CD14-positive monocyte (primary cell): ENCODE measurements around the gene PPT2. TPM values are rescaled to one million over a fixed set of nuclear protein-coding genes. Genes with fewer than 3 reads are reported as not detected.

Experiments used
- DNase-seq, 3 donors: peaks; one replicate each; pipeline ENCODE4 v3.0.0-alpha.2; 2011 to 2022
- H2AFZ ChIP-seq: 2 replicates; pipeline ENCODE4 v1.6.0; 2012; ENCODE audit warnings: mild to moderate bottlenecking, low read depth, low read length, inconsistent platforms; ENCODE audit not compliant: insufficient read depth, poor library complexity, severe bottlenecking
- H3K27ac ChIP-seq, 2 donors: 1 replicate in 1 of 2; 2 replicates in 1 of 2; pipeline ENCODE4 v1.5.1; 2012 to 2013; ENCODE audit warnings: low read length in 2 of 2, control low read depth in 1 of 2, inconsistent platforms in 1 of 2, low read depth in 1 of 2, mild to moderate bottlenecking in 1 of 2
- H3K27me3 ChIP-seq, 2 donors: one replicate each; pipeline versions ENCODE4 v1.6.0 to v1.6.1; 2011 to 2013; ENCODE audit warnings: low read length in 2 of 2; ENCODE audit not compliant: control insufficient read depth in 2 of 2, insufficient read depth in 2 of 2
- H3K36me3 ChIP-seq, 2 donors: replicated peaks in 1 of 2; 1 replicate in 1 of 2; 2 replicates in 1 of 2; pipeline versions ENCODE4 v1.5.1 to v1.6.1; 2012 to 2013; ENCODE audit warnings: low read length in 2 of 2, control low read depth in 1 of 2, inconsistent platforms in 1 of 2, mild to moderate bottlenecking in 1 of 2; ENCODE audit not compliant: insufficient read depth in 2 of 2, control insufficient read depth in 1 of 2
- H3K4me1 ChIP-seq, 2 donors: 1 replicate in 1 of 2; 2 replicates in 1 of 2; pipeline versions ENCODE4 v1.5.1 to v1.6.1; 2012 to 2013; ENCODE audit warnings: low read length in 2 of 2, control low read depth in 1 of 2, inconsistent platforms in 1 of 2, mild to moderate bottlenecking in 1 of 2, moderate library complexity in 1 of 2; ENCODE audit not compliant: insufficient read depth in 2 of 2, control insufficient read depth in 1 of 2
- H3K4me2 ChIP-seq: replicated peaks from 2 replicates; pipeline ENCODE3; 2012; ENCODE audit warnings: low read length, moderate library complexity, mild to moderate bottlenecking; ENCODE audit not compliant: poor library complexity, severe bottlenecking; ENCODE audit errors: extremely low read depth
- H3K4me3 ChIP-seq, 3 experiments: fragments of 200-600 bp in 1 of 3; sonication (generic) in 1 of 3; replicated peaks in 1 of 3; 1 replicate in 2 of 3; 2 replicates in 1 of 3; pipeline ENCODE4 v1.5.1; 2011 to 2013; ENCODE audit warnings: low read length in 3 of 3, mild to moderate bottlenecking in 3 of 3, control low read depth in 2 of 3, low read depth in 2 of 3, inconsistent platforms in 1 of 3, moderate library complexity in 1 of 3
- H3K79me2 ChIP-seq: 2 replicates; pipeline ENCODE4 v1.6.0; 2012; ENCODE audit warnings: mild to moderate bottlenecking, control low read depth, inconsistent platforms, low read length, moderate library complexity; ENCODE audit not compliant: insufficient read depth
- H3K9ac ChIP-seq: 2 replicates; pipeline ENCODE4 v1.6.0; 2017; ENCODE audit warnings: low read length, mild to moderate bottlenecking; ENCODE audit not compliant: insufficient read depth, poor library complexity, severe bottlenecking
- H3K9me3 ChIP-seq, 2 donors: replicated peaks in 1 of 2; 1 replicate in 1 of 2; 2 replicates in 1 of 2; pipeline versions ENCODE4 v1.5.1 to v1.6.1; 2012 to 2013; ENCODE audit warnings: low read length in 2 of 2, control low read depth in 1 of 2; ENCODE audit not compliant: control insufficient read depth in 1 of 2, insufficient read depth in 1 of 2
- H4K20me1 ChIP-seq: 2 replicates; pipeline ENCODE4 v1.6.0; 2012; ENCODE audit warnings: mild to moderate bottlenecking, low read length, control low read depth, moderate library complexity; ENCODE audit not compliant: insufficient read depth
- H3K27ac Mint-ChIP-seq, 7 donors: one replicate each; pipeline ENCODE4 v1.8.0; 2020; ENCODE audit warnings: mild to moderate bottlenecking in 7 of 7, mixed read lengths in 7 of 7, moderate library complexity in 6 of 7, inconsistent platforms in 2 of 7
- H3K27me3 Mint-ChIP-seq, 3 donors: one replicate each; pipeline ENCODE4 v1.8.0; 2021 to 2022; ENCODE audit warnings: low read depth in 3 of 3, mild to moderate bottlenecking in 3 of 3, mixed read lengths in 3 of 3, moderate library complexity in 3 of 3, inconsistent platforms in 1 of 3
- H3K36me3 Mint-ChIP-seq, 2 donors: one replicate each; pipeline ENCODE4 v1.8.0; 2020; ENCODE audit warnings: mixed read lengths in 2 of 2, inconsistent platforms in 1 of 2, mild to moderate bottlenecking in 1 of 2
- H3K4me1 Mint-ChIP-seq: one replicate; pipeline ENCODE4 v1.8.0; 2020; ENCODE audit warnings: mild to moderate bottlenecking, mixed read lengths
- H3K4me3 Mint-ChIP-seq, 2 donors: one replicate each; pipeline ENCODE4 v1.8.0; 2020; ENCODE audit warnings: mild to moderate bottlenecking in 2 of 2, mixed read lengths in 2 of 2, moderate library complexity in 1 of 2
- H3K9me3 Mint-ChIP-seq, 7 donors: one replicate each; pipeline ENCODE4 v1.8.0; 2020 to 2022; ENCODE audit warnings: mixed read lengths in 7 of 7, mild to moderate bottlenecking in 6 of 7, moderate library complexity in 6 of 7, inconsistent platforms in 2 of 7
- WGBS: methylation state at CpG from one replicate; pipeline ENCODE4 v1.1.5; 2013; ENCODE audit warnings: missing lambda C conversion rate; ENCODE audit not compliant: insufficient coverage; 5-methylcytosine and 5-hydroxymethylcytosine counted together
- intact Hi-C, 2 donors: fragments of 100-400 bp; cut with micrococcal nuclease; formaldehyde crosslinking; loops; one replicate each; pipeline versions ENCODE4 v1.15.0 to v1.15.1; 2023
- polyA plus RNA-seq, 3 donors: library from polyadenylated mRNA; depleted of rRNA in 1 of 3; unstranded in 2 of 3; stranded (reverse) in 1 of 3; fragments of 300-500 nt in 2 of 3; fragments of >200 nt in 1 of 3; fragmentation: Illumina TruSeq in 2 of 3; gene quantifications; 1 replicate in 2 of 3; 2 replicates in 1 of 3; pipeline ENCODE4 v1.2.3, GENCODE V29; 2012 to 2021
- TF ChIP-seq, protein P1 (sequence below): fragments of 200-600 bp; IDR thresholded peaks from one replicate; pipeline ENCODE4 v1.8.0; 2022; ENCODE audit warnings: antibody characterized with exemption, mild to moderate bottlenecking

The PPT2 gene
- polyA plus RNA-seq, 3 donors: 1.4 to 4.0 (median 1.8) TPM

DNA sequence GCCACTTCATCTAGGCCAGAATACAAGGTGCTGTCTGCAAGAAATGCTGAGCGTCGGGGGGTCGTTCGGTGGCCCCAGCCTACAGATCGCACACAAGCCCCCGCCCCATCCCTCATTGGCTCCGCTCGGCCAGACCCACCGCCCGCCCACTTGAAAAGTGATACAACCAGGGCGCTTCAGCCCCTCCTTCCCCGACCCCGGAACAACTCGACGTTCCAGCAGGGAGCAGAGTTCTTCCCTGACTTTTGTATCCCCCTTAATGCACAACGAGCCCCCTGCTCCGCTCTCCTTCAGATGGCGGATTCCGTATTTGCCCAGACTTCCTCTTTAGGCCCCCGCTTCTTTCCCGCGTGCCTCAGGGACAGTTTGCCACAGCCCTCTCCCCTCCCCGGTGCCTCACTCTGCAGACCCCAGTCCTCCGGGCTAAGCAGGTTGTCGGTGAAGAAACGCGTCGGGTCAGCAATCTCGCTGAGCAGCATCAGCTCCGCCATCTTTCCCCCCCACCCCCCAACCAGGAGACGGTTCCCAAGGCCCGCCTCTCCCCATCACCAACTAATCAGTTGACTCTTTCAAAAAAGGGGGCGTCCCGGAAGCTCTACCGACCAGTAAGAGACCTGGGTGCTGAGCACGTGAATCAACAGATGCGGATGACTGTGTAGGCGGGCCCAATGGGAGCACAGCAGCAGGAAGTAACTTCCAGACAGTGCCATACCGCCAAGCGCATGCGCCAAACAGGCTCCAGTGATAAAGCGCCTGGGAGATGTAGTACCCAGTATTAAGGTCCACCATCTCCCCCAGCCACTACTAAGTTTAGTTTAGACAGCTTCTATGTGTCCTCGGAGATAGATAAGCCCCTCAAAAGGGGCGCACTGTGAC lies 26.0 kb upstream of the PPT2 start, which contains the start of gene ATF6B:
ATF6B (minus strand) TSS at position 530 of the 876 bp plus-strand sequence; CDS start at position 491, 39 bp downstream.
- peaks cover 0 to 2% (median 0%) of the 10 kb centered on the region in 7 donors for H3K9me3 Mint-ChIP-seq
- Histone ChIP-seq H4K20me1 (peaks cover 9% of the 10 kb centered on the region), H3K27me3 (no peaks in the 10 kb centered on the region), H2AFZ (peak within 1 kb of the TSS; percentile 90), H3K9me3 (no peaks in the 10 kb centered on the region), H3K79me2 (peaks cover 51% of the 10 kb centered on the region), H3K27ac (peak within 1 kb of the TSS; percentile 57 to 98), H3K4me3 (peak within 1 kb of the TSS; percentile 89 to 100 (median 94)), H3K4me2 (peak within 1 kb of the TSS; percentile 88), H3K9ac (peak within 1 kb of the TSS; percentile 94), H3K36me3 (peaks cover 27 to 40% of the 10 kb centered on the region in 2 donors), H3K4me1 (peaks cover 34 to 46% of the 10 kb centered on the region in 2 donors)
- peak within 1 kb of the TSS; percentile 96 to 98 (median 97) for H3K27ac Mint-ChIP-seq
- intact Hi-C loops: no loop called here
- TF ChIP-seq, protein P1, sequence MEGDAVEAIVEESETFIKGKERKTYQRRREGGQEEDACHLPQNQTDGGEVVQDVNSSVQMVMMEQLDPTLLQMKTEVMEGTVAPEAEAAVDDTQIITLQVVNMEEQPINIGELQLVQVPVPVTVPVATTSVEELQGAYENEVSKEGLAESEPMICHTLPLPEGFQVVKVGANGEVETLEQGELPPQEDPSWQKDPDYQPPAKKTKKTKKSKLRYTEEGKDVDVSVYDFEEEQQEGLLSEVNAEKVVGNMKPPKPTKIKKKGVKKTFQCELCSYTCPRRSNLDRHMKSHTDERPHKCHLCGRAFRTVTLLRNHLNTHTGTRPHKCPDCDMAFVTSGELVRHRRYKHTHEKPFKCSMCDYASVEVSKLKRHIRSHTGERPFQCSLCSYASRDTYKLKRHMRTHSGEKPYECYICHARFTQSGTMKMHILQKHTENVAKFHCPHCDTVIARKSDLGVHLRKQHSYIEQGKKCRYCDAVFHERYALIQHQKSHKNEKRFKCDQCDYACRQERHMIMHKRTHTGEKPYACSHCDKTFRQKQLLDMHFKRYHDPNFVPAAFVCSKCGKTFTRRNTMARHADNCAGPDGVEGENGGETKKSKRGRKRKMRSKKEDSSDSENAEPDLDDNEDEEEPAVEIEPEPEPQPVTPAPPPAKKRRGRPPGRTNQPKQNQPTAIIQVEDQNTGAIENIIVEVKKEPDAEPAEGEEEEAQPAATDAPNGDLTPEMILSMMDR: no peak
- DNase-seq: peak; percentile 99 to 100 (median 100)
- H3K27me3 Mint-ChIP-seq: peaks cover 0 to 2% (median 1%) of the 10 kb centered on the region in 3 donors
- H3K4me3 Mint-ChIP-seq: peak within 1 kb of the TSS; percentile 96 to 97
- peaks cover 39% of the 10 kb centered on the region for H3K4me1 Mint-ChIP-seq
- WGBS: under 1% methylated on average over 42 of the region's 44 CpGs
- H3K36me3 Mint-ChIP-seq: peaks cover 26 to 34% of the 10 kb centered on the region in 2 donors

DNA sequence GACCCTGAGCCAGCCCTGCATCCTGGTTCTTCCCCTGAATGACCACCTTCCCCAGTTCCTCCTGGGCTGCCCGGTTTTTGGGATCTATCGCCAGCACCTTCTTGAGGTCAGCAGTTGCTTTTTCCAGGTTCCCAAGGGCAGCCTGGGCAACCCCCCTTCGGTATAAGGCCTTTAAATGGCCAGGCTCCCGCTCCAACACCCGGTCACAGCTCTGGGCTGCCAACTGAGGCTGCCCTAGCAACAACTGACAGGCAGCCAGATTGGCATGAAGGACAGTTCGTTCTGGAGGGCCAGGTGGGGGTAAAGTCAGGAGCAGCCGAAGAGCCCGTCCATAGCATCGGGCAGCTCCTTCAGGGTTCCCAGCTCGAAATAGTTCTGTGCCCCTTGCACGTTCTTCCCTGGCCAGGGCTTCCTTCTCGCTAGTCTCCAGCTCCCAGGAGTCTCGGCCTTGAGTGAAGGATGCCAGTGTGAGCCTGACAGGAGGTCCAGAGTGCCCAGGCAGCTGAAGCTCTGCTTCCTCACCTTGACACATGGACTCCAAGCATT lies 25.1 kb upstream of the PPT2 start:
- H3K27ac Mint-ChIP-seq: peak overlapping the region; percentile 84 to 98 (median 96)
- H3K4me3 Mint-ChIP-seq: peak overlapping the region in 1 of 2 donors; percentile 21
- peaks cover 24 to 31% of the 10 kb centered on the region in 2 donors for H3K36me3 ChIP-seq
- no peaks in the 10 kb centered on the region for H3K9me3 ChIP-seq
- H3K9ac ChIP-seq: no peak overlapping the region
- intact Hi-C loops: no loop called here
- H3K36me3 Mint-ChIP-seq: peaks cover 23 to 29% of the 10 kb centered on the region in 2 donors
- TF ChIP-seq, protein P1: no peak
- H2AFZ ChIP-seq: peak overlapping the region; percentile 62
- 88% methylated on average over 13 of the region's 13 CpGs for WGBS
- H3K27me3 Mint-ChIP-seq: peaks cover 2 to 5% (median 4%) of the 10 kb centered on the region in 3 donors
- H3K27me3 ChIP-seq: no peaks in the 10 kb centered on the region
- no peak for DNase-seq
- peaks cover 30 to 38% of the 10 kb centered on the region in 2 donors for H3K4me1 ChIP-seq
- H3K4me2 ChIP-seq: peak overlapping the region; percentile 88
- peak overlapping the region in 1 of 3 experiments; percentile 100 for H3K4me3 ChIP-seq
- H3K27ac ChIP-seq: peak overlapping the region; percentile 20 to 98
- H3K4me1 Mint-ChIP-seq: peaks cover 32% of the 10 kb centered on the region
- H3K9me3 Mint-ChIP-seq: peaks cover 0 to 2% (median 0%) of the 10 kb centered on the region in 7 donors
- peaks cover 3% of the 10 kb centered on the region for H4K20me1 ChIP-seq
- H3K79me2 ChIP-seq: peaks cover 44% of the 10 kb centered on the region
